HG03439 (cell line): ENCODE data around the gene RALGAPB.
"Not testable (repeated sequence)": the region's sequence is repeated elsewhere in the genome, so short reads cannot be mapped to it uniquely, and the experiment has no call there.

ENCODE experiments used
- ATAC-seq: cut with Tn5 transposase; IDR thresholded peaks from one replicate; pipeline ENCODE4 v1.9.1; 2021; ENCODE audit warnings: mild to moderate bottlenecking, moderate library complexity; ENCODE audit not compliant: unreplicated experiment

Gene RALGAPB

DNA sequence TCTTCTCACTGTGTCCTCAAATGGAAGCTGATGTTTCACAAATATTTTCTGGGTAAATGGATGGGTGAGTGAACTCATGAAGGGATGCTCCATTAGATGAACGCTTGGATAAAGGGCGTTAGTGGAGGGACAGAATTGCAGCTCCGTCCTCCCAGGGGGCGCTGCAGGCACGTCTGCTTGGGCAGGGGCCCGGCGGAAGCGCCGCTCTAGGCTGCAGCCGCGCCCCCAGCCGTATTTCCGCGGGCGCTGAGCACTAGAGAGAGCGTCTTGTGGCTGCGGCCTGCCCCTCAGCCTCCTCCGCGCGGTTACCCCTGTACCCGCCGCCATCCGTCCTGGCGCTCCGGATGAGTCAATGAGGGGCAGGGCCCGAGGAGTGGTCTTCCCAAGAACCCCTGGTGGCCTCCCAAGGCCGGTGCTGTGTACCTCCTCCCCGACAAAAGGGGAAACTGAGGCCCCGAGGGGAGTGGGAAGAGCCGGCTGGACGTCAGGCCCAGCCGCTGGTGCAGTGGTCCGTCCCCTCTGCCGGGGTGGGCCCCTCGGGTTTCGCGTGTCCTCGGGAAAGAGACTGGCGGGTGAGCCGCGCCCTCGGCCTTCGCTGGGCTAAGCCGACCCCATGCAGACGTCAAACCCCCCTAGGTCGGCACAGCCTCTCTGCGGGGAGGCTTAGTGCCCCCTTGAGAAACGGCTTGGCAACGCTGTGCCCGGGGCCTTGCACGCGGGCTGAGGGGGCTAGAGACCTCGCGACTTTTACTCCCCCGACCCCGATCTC lies 26.0 kb upstream of the RALGAPB start:
- peak; percentile 80 for ATAC-seq

DNA sequence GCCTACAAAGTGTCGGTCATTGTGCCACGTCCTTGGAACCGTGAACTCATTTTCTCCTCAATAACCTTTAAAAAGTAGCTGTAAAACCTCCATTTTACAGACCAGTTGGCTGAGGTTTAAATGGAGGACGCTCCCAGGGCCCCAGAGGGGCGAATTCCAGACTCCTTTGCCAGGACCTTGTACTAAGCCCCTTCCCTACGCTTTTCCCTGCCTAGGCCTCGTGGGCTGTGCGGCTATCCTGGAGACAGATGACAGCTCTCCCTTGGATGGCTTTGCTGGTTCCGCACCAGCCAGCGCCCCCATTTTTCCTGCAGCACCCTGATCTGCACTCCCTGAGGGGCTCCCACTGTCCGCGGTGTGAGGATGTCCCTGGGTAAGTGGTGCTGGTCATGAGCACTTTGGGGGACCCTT lies 25.4 kb upstream of the RALGAPB start:
- no peak for ATAC-seq

- ATAC-seq: no peak
Observed at GRCh38 chr20:38447931-38448675, 24.5 kb upstream of the RALGAPB start.

- ATAC-seq: no peak
Observed at GRCh38 chr20:38449046-38449445, 23.6 kb upstream of the RALGAPB start.

- no peak for ATAC-seq
Observed at GRCh38 chr20:38450412-38450975, 22.1 kb upstream of the RALGAPB start.

DNA sequence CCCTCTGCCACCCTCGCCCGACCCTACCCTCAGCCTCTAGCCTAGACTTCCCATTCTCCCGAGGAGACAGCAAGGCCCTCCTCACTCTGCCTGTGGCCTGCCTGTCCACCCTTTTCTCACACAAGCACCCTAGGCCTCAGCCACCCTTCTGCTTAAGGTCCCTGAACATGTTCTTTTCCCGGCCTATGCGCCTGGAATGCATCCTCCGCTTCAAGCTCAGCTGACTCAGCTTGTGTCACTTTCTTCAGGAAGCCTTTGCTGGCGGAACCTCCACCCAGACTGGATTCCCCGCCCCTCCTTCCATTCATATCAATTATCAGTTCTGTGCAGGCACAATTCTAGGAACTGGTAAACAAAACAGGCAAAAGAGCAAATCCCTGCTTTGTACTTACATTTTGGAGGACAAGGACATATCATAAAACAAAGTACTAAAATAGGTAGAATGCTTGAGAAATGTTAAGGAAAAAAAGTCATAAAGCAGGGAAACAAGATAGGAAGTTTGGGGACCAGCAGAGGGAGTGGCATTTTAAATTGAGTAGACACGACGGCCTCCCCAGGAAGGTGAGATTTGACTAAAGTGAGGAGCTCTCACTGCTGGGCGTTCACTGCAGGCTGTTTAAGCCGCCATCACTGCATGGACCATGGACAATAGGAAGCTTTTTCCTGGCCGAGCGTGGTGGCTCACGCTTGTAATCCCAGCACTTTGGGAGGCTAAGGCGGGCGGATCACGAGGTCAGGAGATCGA lies 19.6 kb upstream of the RALGAPB start:
- ATAC-seq: no peak

DNA sequence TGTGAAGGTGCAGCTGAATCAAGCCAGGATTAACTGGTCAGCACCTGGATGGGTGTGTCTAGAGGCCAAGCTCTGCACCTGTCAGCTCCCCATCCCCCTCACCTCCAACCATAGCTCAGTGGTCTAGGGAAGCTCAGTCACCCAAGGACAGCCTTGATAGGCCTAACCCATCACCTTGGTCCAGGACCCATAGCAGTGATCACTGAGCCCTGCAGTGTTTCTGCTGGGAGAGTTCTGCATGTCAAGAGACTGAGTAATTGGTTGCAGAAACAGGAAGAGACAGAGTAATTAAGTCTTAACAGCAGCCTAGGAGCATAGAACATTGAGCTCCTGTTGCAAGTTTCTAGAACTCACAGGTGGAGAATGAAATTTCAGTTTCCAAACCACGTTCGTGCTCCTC lies 18.7 kb upstream of the RALGAPB start:
- no peak for ATAC-seq

- ATAC-seq: no peak
Observed at GRCh38 chr20:38454556-38455473, 17.8 kb upstream of the RALGAPB start.

- ATAC-seq: no peak
Observed at GRCh38 chr20:38458314-38458713, 14.3 kb upstream of the RALGAPB start.

- no peak for ATAC-seq
Observed at GRCh38 chr20:38460040-38460623, 12.5 kb upstream of the RALGAPB start.

DNA sequence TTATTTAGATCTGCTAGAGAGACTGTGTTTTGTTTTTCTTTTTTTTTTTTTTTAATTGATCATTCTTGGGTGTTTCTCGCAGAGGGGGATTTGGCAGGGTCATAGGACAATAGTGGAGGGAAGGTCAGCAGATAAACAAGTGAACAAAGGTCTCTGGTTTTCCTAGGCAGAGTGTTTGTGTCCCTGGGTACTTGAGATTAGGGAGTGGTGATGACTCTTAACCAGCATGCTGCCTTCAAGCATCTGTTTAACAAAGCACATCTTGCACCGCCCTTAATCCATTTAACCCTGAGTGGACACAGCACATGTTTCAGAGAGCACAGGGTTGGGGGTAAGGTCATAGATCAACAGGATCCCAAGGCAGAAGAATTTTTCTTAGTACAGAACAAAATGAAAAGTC lies 12.0 kb upstream of the RALGAPB start:
- not testable (repeated sequence) for ATAC-seq

DNA sequence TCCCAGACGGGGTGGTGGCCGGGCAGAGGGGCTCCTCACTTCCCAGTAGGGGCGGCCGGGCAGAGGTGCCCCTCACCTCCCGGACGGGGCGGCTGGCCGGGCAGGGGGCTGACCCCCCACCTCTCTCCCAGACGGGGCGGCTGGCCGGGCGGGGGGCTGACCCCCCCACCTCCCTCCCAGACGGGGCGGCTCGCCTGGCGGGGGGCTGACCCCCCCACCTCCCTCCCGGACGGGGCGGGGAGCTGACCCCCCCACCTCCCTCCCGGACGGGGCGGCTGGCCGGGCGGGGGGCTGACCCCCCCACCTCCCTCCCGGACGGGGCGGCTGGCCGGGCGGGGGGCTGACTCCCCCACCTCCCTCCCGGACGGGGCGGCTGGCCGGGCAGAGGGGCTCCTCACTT lies 11.5 kb upstream of the RALGAPB start:
- not testable (repeated sequence) for ATAC-seq

DNA sequence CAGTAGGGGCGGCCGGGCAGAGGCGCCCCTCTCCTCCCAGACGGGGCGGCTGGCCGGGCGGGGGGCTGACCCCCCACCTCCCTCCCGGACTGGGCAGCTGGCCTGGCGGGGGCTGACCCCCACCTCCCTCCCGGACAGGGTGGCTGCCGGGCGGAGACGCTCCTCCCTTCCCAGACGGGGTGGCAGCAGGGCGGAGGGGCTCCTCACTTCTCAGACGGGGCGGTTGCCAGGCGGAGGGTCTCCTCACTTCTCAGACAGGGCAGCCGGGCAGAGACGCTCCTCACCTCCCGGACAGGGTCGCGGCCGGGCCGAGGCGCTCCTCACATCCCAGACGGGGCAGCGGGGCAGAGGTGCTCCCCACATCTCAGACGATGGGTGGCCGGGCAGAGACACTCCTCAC lies 11.1 kb upstream of the RALGAPB start:
- ATAC-seq: not testable (repeated sequence)

DNA sequence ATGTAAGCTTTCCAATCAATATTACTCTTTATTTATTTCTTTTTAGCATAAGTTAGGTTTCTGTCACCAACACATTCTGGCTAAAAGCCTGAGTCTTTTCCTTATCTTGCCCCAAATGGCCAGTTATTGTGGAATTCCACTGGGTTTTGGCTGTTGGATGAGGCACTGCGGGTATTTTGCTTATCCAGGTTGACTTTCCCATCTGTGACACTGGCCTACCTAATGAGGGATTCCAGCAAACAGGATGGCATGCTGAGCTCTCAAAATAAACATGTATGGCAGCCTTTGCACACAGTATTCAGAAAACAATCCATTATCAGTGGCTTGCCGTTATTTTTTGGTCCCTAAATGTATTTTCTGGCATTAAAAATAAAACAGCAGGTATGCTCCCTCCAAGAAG lies 6.5 kb upstream of the RALGAPB start:
- no peak for ATAC-seq

- no peak for ATAC-seq
Observed at GRCh38 chr20:38466983-38467382, 5.7 kb upstream of the RALGAPB start.

DNA sequence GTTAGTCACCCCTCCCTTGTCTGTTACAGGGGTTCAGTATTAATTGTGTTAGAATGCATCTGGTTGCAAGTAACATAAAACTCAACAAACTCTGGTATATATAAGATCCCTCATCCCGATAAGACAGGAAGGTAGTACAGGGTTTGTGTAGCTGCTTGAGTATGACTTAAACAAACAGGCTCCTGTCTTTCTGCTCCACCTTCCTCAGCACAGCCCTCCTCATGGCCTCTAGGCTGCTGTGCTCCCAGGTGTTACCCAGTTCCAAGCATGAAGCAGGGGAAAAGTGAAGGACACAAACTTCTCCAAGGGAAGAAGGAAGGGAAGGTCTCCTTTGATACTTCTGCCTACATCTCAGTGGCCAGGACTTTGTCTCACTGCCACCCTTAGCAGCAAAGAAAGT lies 1.4 kb upstream of the RALGAPB start:
- no peak for ATAC-seq

DNA sequence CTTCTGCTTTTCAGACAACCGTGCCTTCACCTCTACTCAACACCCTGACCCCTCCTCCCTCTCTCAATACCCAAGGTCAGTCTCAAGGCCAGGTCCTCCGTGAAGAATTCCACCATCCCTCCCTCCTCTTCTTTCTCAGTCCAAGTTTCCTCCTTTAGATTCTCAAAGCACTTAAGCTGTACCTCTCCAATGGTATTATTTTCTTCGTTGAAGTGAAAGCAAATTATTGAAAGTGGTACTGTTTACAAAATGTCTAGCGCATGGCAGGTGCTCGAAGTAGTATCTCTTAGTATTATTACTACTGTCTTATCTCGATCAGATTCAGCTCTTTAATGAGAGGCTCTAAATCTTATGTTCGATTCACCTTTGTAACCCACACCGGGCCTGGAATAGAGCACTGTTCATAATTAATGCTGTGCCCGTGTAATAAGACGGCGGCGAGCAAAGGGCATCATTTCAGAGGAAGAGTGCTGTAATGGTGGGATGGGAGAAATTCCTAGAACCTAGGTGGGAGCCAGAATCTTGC lies 593 bp upstream of the RALGAPB start:
- ATAC-seq: peak; percentile 10

DNA sequence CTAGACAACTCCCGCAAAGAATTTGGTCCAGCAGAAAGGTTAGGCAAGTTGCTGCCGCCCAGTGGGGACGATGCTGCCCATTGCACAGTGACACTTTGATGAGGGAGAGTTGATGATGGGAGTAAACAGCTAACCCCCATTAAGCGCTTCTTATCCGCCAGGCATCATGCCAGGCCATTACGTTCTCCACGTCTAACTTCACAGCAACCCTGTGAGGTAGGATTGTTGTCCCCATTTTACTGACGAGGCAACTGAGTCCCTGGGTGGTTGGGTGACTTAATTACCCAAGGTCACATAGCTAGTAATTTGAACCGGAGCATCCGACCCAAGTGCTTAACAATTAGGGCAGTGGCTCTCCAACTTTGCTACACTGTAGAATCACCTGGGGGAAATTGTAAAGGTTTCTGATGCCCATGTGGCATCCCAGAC lies 738 bp downstream of the RALGAPB start:
- no peak for ATAC-seq

DNA sequence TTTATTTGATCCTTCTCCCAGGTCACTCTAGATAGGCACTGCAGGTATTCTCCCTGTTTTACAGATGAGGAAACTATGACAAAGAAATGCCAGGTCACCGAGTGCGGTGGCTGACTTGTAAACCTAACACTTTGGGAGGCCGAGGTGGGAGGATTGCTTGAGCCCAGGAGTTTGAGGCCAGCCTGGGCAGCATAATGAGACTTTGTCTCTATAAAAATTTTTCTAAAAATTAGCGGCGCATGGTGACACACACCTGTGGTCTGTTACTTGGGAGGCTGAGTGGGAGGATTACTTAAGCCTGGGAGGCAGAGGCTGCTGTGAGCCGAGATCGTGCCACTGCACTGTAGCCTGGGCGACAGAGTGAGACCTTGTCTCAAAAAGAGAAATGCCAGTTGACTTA lies 5.1 kb downstream of the RALGAPB start:
- ATAC-seq: no peak

- no peak for ATAC-seq
Observed at GRCh38 chr20:38479596-38479995, 7.0 kb downstream of the RALGAPB start.
